CD4-positive, CD25-positive, alpha-beta regulatory T cell (primary cell): Measurements from ENCODE around the gene KLF3. TPM values are rescaled to one million over a fixed set of nuclear protein-coding genes. Genes with fewer than 3 reads are reported as not detected.

Experiments used
- ATAC-seq, 2 donors: fragments of 150-1000 bp; cut with Tn5 transposase; one replicate each; pipeline ENCODE4 v1.10.0; 2021; ENCODE audit warnings: low read depth in 2 of 2, moderate number of reproducible peaks in 2 of 2, moderate library complexity in 1 of 2
- DNase-seq, 3 donors: peaks; one replicate each; pipeline versions ENCODE4 v3.0.0 to v3.0.0-alpha.2; 2012 to 2022; ENCODE audit warnings: mixed read lengths in 1 of 3
- H3K27ac ChIP-seq: one replicate; pipeline ENCODE4 v1.7.0; 2013; ENCODE audit warnings: mild to moderate bottlenecking, low read length; ENCODE audit not compliant: insufficient read depth, poor library complexity, severe bottlenecking
- H3K27me3 ChIP-seq: one replicate; pipeline ENCODE4 v1.7.0; 2013; ENCODE audit warnings: low read length; ENCODE audit not compliant: control insufficient read depth, insufficient read depth
- H3K36me3 ChIP-seq: one replicate; pipeline ENCODE4 v1.7.0; 2013; ENCODE audit warnings: mild to moderate bottlenecking, low read length, moderate library complexity; ENCODE audit not compliant: control insufficient read depth, insufficient read depth
- H3K4me1 ChIP-seq: 2 replicates; pipeline ENCODE4 v1.7.0; 2013; ENCODE audit warnings: mild to moderate bottlenecking, low read length; ENCODE audit not compliant: insufficient read depth, control insufficient read depth, poor library complexity, severe bottlenecking
- H3K4me3 ChIP-seq: one replicate; pipeline ENCODE4 v1.7.0; 2013; ENCODE audit warnings: low read depth, mild to moderate bottlenecking, low read length, moderate library complexity
- H3K9me3 ChIP-seq, 2 experiments: 1 replicate in 1 of 2; 2 replicates in 1 of 2; pipeline ENCODE4 v1.7.0; 2013; ENCODE audit warnings: low read length in 2 of 2, mild to moderate bottlenecking in 1 of 2, moderate library complexity in 1 of 2; ENCODE audit not compliant: control insufficient read depth in 2 of 2
- H3K27ac Mint-ChIP-seq, 3 donors: one replicate each; pipeline ENCODE4 v1.8.0; 2020 to 2022; ENCODE audit warnings: mild to moderate bottlenecking in 3 of 3, mixed read lengths in 3 of 3, moderate library complexity in 2 of 3
- H3K27me3 Mint-ChIP-seq: one replicate; pipeline ENCODE4 v1.8.0; 2022; ENCODE audit warnings: mild to moderate bottlenecking, mixed read lengths
- H3K36me3 Mint-ChIP-seq: one replicate; pipeline ENCODE4 v1.8.0; 2020; ENCODE audit warnings: mixed read lengths
- H3K4me1 Mint-ChIP-seq, 4 donors: one replicate each; pipeline ENCODE4 v1.8.0; 2020 to 2022; ENCODE audit warnings: mixed read lengths in 4 of 4, mild to moderate bottlenecking in 1 of 4
- H3K4me3 Mint-ChIP-seq, 4 donors: one replicate each; pipeline ENCODE4 v1.8.0; 2020 to 2022; ENCODE audit warnings: mild to moderate bottlenecking in 4 of 4, mixed read lengths in 4 of 4, moderate library complexity in 3 of 4
- H3K9me3 Mint-ChIP-seq, 7 donors: one replicate each; pipeline ENCODE4 v1.8.0; 2020 to 2022; ENCODE audit warnings: mixed read lengths in 7 of 7, mild to moderate bottlenecking in 3 of 7, moderate library complexity in 2 of 7
- polyA plus RNA-seq, 4 donors: library from polyadenylated mRNA; unstranded; fragments of 300-500 nt; fragmentation: Illumina TruSeq; gene quantifications; one replicate each; pipeline ENCODE4 v1.2.3, GENCODE V29; 2021
- total RNA-seq: library from RNA; stranded (reverse); gene quantifications from one replicate; pipeline ENCODE4 v1.2.3, GENCODE V29; 2022

KLF3 gene
- total and polyA plus RNA-seq, 5 donors from 2014 or later: 74.9 to 126 (median 87.0) TPM

DNA sequence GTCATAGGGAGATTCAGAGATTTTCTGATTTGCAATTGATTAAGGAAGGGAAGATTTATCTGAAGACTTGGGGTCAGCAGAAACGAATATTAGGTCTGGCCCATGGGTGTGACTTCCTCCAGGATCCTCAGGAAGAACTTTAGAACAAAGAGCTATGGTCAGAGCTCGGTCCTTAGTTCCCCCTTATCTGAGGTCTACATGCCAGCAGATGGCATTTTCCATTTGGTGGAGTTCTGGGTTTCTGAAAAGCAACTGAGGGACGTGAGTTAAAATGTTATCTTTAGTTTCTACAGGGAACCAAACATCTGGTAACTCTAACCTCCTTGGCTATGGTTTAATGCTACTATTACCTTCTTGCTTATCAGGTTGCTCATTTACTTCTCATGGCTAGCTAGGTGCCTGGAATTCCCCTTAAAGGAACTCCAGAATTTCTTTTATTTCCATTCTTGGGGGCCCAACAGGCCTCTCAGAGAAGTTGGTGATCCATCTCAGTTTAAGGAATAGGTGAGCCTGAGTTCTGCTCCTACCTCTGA is 40.7 kb downstream of the KLF3 start:
- peaks cover 0 to 1% (median 0%) of the 10 kb centered on the region in 7 donors for H3K9me3 Mint-ChIP-seq
- H3K9me3 ChIP-seq: no peaks in the 10 kb centered on the region
- H3K27ac Mint-ChIP-seq: peak overlapping the region in 2 of 3 donors; percentile 33 to 48
- H3K4me3 Mint-ChIP-seq: no peak overlapping the region
- peaks cover 18% of the 10 kb centered on the region for H3K27me3 Mint-ChIP-seq
- peaks cover 11 to 41% (median 30%) of the 10 kb centered on the region in 4 donors for H3K4me1 Mint-ChIP-seq
- DNase-seq: no peak
- no peaks in the 10 kb centered on the region for H3K36me3 Mint-ChIP-seq
- peaks cover 9% of the 10 kb centered on the region for H3K4me1 ChIP-seq
- no peak overlapping the region for H3K4me3 ChIP-seq
- no peaks in the 10 kb centered on the region for H3K36me3 ChIP-seq
- ATAC-seq: no peak
- no peaks in the 10 kb centered on the region for H3K27me3 ChIP-seq
- H3K27ac ChIP-seq: no peak overlapping the region

DNA sequence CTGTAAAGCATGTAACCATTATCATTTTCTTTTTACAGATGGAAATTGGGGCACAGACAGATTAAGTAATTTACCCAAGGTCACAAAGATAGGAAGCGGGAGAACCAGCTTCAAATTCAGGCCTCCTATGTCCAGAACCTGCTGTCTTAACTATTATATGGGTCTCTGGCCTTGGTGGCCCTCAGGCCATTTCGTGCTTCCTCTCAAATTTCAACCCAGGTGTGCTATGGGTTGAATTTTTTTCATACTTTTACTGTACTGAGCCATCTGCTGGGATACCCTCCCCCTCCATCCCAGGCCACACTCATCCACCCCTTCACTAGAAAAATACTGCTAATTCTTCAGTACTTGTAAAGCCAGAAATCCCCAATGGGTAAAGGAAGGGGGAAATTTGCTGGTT is 42.3 kb downstream of the KLF3 start:
- Mint-ChIP-seq H3K9me3 (peaks cover 0 to 3% (median 0%) of the 10 kb centered on the region in 7 donors), H3K27ac (no peak overlapping the region), H3K4me3 (peak overlapping the region in 1 of 4 donors; percentile 29), H3K27me3 (peaks cover 18% of the 10 kb centered on the region), H3K4me1 (peaks cover 11 to 41% (median 28%) of the 10 kb centered on the region in 4 donors), H3K36me3 (no peaks in the 10 kb centered on the region)
- Histone ChIP-seq H3K36me3 (no peaks in the 10 kb centered on the region), H3K9me3 (no peaks in the 10 kb centered on the region), H3K27me3 (no peaks in the 10 kb centered on the region), H3K4me1 (peaks cover 9% of the 10 kb centered on the region), H3K27ac (no peak overlapping the region), H3K4me3 (no peak overlapping the region)
- no peak for ATAC-seq
- no peak for DNase-seq

DNA sequence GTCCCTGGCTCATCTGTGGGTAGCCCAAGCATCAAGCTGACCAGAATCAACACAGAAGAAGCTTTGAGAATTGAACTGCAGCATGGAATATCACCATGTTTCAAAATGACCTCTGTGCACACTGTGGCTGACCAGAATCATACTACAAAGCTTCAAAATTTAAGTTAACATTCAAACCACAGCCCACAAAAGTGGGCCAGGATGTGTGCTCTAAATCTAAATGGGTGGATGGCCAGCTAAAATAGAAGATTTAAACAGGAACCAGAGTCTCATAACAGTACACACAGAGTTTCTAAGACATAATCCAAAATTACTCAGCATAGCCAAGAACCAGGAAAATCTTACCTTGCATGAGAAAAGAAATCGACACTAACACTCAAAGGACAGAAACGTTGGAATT is 46.1 kb downstream of the KLF3 start:
- Mint-ChIP-seq H3K27me3 (peaks cover 17% of the 10 kb centered on the region), H3K9me3 (peaks cover 0 to 13% (median 12%) of the 10 kb centered on the region in 7 donors), H3K4me3 (no peak overlapping the region), H3K36me3 (peaks cover 4% of the 10 kb centered on the region), H3K27ac (no peak overlapping the region), H3K4me1 (peaks cover 6 to 28% (median 20%) of the 10 kb centered on the region in 4 donors)
- no peaks in the 10 kb centered on the region for H3K36me3 ChIP-seq
- H3K4me1 ChIP-seq: peaks cover 9% of the 10 kb centered on the region
- peaks cover 7% of the 10 kb centered on the region in 2 experiments for H3K9me3 ChIP-seq
- H3K27ac ChIP-seq: no peak overlapping the region
- no peak for DNase-seq
- H3K27me3 ChIP-seq: no peaks in the 10 kb centered on the region
- ATAC-seq: no peak
- no peak overlapping the region for H3K4me3 ChIP-seq

DNA sequence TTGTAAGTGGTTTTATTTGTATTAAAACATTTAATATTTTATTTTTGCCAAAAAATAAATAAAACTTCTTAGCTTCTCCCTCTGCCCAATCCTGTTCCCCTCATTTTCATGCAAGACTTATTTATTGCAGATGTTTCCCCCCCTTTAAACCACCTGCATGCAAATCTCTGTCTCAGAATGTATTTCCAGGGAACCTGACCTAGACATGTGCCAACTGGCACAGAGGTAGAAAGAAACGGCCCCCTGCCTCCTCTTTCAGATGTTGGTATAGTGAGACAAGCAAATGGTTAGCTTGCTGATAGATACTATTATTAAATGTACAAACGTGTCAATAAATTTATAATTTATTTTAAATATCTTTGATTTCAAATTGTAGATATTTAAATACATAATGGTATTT is 47.1 kb downstream of the KLF3 start:
- peaks cover 4% of the 10 kb centered on the region for H3K36me3 Mint-ChIP-seq
- peaks cover 12% of the 10 kb centered on the region for H3K27me3 Mint-ChIP-seq
- H3K9me3 Mint-ChIP-seq: peaks cover 0 to 17% (median 12%) of the 10 kb centered on the region in 7 donors
- peaks cover 9% of the 10 kb centered on the region for H3K4me1 ChIP-seq
- DNase-seq: no peak
- no peak overlapping the region for H3K4me3 ChIP-seq
- peaks cover 6 to 20% (median 16%) of the 10 kb centered on the region in 4 donors for H3K4me1 Mint-ChIP-seq
- H3K27me3 ChIP-seq: no peaks in the 10 kb centered on the region
- H3K9me3 ChIP-seq: peaks cover 7% of the 10 kb centered on the region in 2 experiments
- no peak overlapping the region for H3K4me3 Mint-ChIP-seq
- H3K27ac Mint-ChIP-seq: no peak overlapping the region
- no peak overlapping the region for H3K27ac ChIP-seq
- no peak for ATAC-seq
- no peaks in the 10 kb centered on the region for H3K36me3 ChIP-seq

DNA sequence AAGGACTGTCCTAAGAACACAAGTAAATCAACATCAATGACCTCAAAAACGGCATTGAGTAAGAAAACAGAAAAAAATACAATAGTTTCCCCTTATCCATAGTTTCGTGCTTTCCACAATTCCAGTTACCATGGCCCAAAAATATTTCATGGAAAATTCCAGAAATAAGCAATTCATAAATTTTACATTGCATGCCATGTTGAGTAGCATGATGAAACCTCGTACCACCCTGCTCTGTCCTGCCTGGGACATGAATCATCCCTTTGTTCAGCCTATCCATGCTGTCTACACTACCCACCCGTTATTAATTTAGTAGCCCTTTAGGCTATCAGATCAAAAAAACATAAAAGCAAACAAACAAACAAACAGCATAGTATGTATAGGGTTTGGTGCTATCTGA is 51.1 kb downstream of the KLF3 start:
- Mint-ChIP-seq H3K4me1 (peaks cover 0 to 2% (median 0%) of the 10 kb centered on the region in 4 donors), H3K27ac (no peak overlapping the region), H3K27me3 (peaks cover 8% of the 10 kb centered on the region), H3K36me3 (peaks cover 4% of the 10 kb centered on the region), H3K4me3 (no peak overlapping the region), H3K9me3 (peaks cover 0 to 17% (median 12%) of the 10 kb centered on the region in 7 donors)
- Histone ChIP-seq H3K27ac (no peak overlapping the region), H3K36me3 (no peaks in the 10 kb centered on the region), H3K4me1 (no peaks in the 10 kb centered on the region), H3K27me3 (no peaks in the 10 kb centered on the region), H3K4me3 (no peak overlapping the region), H3K9me3 (peaks cover 7% of the 10 kb centered on the region in 2 experiments)
- DNase-seq: no peak
- no peak for ATAC-seq

DNA sequence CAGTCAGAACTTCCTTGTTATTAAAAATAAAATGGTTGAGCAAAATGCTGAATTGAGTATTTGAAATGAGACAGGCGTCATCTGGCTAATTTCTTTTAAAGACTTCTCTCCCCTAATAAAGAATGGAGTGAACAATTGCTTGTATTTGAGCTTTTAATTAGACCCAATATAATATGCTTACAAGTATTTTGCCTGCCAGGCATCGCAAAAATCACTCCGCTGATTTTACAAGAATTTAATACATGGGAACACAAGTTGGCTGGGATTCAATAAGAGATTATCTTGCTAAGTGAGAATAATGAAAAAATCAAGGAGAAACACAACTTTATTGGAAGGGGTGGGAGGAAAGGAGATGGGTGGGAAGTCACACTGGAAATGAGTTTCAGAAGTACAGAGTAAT is 52.3 kb downstream of the KLF3 start:
- H3K27ac ChIP-seq: no peak overlapping the region
- ATAC-seq: no peak
- no peak overlapping the region for H3K4me3 Mint-ChIP-seq
- peaks cover 8% of the 10 kb centered on the region for H3K27me3 Mint-ChIP-seq
- no peak overlapping the region for H3K27ac Mint-ChIP-seq
- no peak for DNase-seq
- no peaks in the 10 kb centered on the region for H3K27me3 ChIP-seq
- H3K4me1 Mint-ChIP-seq: no peaks in the 10 kb centered on the region
- H3K4me1 ChIP-seq: no peaks in the 10 kb centered on the region
- no peaks in the 10 kb centered on the region for H3K36me3 ChIP-seq
- H3K9me3 ChIP-seq: peaks cover 7% of the 10 kb centered on the region in 2 experiments
- peaks cover 4% of the 10 kb centered on the region for H3K36me3 Mint-ChIP-seq
- no peak overlapping the region for H3K4me3 ChIP-seq
- H3K9me3 Mint-ChIP-seq: peaks cover 0 to 14% (median 12%) of the 10 kb centered on the region in 7 donors

DNA sequence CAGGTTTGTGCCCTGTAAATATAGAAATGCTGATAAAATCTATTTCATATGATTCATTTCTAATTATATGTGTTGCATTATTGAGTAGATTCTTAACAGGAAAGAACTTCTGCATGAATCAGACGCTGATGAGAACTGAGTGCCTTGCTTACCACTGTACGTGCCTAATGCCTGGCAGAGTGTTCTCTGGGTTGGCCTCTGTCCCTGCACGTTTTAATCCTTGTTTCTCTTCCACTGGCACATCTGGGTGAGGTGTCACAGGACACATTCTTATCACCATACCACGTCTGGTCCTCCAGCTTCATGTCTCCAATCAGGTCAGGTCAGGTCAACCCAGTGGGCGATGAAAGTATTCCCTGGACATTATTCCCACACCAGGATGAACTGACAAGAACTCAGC is 53.6 kb downstream of the KLF3 start:
- H3K4me3 ChIP-seq: no peak overlapping the region
- H3K4me1 ChIP-seq: no peaks in the 10 kb centered on the region
- H3K36me3 ChIP-seq: no peaks in the 10 kb centered on the region
- peaks cover 3% of the 10 kb centered on the region in 2 experiments for H3K9me3 ChIP-seq
- ATAC-seq (no peak), DNase-seq (no peak)
- H3K27ac Mint-ChIP-seq: no peak overlapping the region
- H3K27ac ChIP-seq: no peak overlapping the region
- H3K27me3 ChIP-seq: no peaks in the 10 kb centered on the region
- no peaks in the 10 kb centered on the region for H3K4me1 Mint-ChIP-seq
- H3K4me3 Mint-ChIP-seq: no peak overlapping the region
- no peaks in the 10 kb centered on the region for H3K27me3 Mint-ChIP-seq
- H3K9me3 Mint-ChIP-seq: peaks cover 0 to 12% (median 7%) of the 10 kb centered on the region in 7 donors
- peaks cover 4% of the 10 kb centered on the region for H3K36me3 Mint-ChIP-seq

DNA sequence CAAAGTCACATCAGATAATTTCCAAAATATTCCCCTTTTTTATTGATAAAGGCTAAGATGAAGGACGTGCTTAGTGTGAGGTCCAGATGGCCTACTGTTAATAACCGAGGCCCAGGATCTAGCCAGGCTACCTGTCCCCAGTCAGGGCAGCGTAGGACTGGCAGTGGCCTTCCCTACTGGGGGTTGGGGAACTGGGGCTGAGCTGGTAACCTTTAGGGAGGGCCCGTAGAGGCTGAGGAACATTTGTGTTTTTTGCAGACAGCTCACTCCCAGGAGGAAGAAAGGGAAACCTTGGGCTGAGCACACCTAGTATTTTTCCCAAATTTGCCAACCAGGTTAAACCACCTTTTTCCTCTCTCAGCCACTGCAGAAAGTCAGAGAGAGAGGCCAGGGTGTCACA is 59.1 kb downstream of the KLF3 start:
- Mint-ChIP-seq H3K27me3 (no peaks in the 10 kb centered on the region), H3K36me3 (no peaks in the 10 kb centered on the region), H3K4me1 (peaks cover 0 to 5% (median under 1%) of the 10 kb centered on the region in 4 donors), H3K4me3 (no peak overlapping the region), H3K27ac (peak overlapping the region in 1 of 3 donors; percentile 46), H3K9me3 (no peaks in the 10 kb centered on the region)
- no peak for ATAC-seq
- no peaks in the 10 kb centered on the region for H3K9me3 ChIP-seq
- H3K4me1 ChIP-seq: no peaks in the 10 kb centered on the region
- no peak for DNase-seq
- no peak overlapping the region for H3K27ac ChIP-seq
- no peak overlapping the region for H3K4me3 ChIP-seq
- no peaks in the 10 kb centered on the region for H3K36me3 ChIP-seq
- no peaks in the 10 kb centered on the region for H3K27me3 ChIP-seq
